HEK293 (cell line): ENCODE measurements around the gene PRSS53.

Experiments used
- GFI1B ChIP-seq: fragments of 450-650 bp; formaldehyde crosslinking; IDR thresholded peaks from 2 replicates; pipeline ENCODE4 v1.5.1; 2016; ENCODE audit warnings: missing biosample characterization, missing genetic modification characterization
- HOXD13 ChIP-seq: sonication (generic); formaldehyde crosslinking; IDR thresholded peaks from 2 replicates; pipeline ENCODE4 v1.8.0; 2022; ENCODE audit warnings: missing genetic modification reagents, borderline replicate concordance
- SCRT2 ChIP-seq: fragments of 450-650 bp; formaldehyde crosslinking; IDR thresholded peaks from 2 replicates; pipeline ENCODE4 v1.5.1; 2016; ENCODE audit warnings: missing biosample characterization, missing genetic modification characterization
- SP7 ChIP-seq: fragments of 450-650 bp; formaldehyde crosslinking; IDR thresholded peaks from 2 replicates; pipeline ENCODE4 v1.5.1; 2016; ENCODE audit warnings: missing biosample characterization, missing genetic modification characterization
- ZFP3 ChIP-seq: fragments of 450-650 bp; formaldehyde crosslinking; IDR thresholded peaks from 2 replicates; pipeline ENCODE4 v1.5.1; 2016; ENCODE audit warnings: low read depth, missing biosample characterization, missing genetic modification characterization
- ZIC2 ChIP-seq: fragments of 450-650 bp; formaldehyde crosslinking; IDR thresholded peaks from 2 replicates; pipeline ENCODE4 v1.5.1; 2016; ENCODE audit warnings: missing biosample characterization, missing genetic modification characterization
- ZNF114 ChIP-seq: fragments of 450-650 bp; formaldehyde crosslinking; IDR thresholded peaks from 2 replicates; pipeline ENCODE4 v1.5.0; 2017; ENCODE audit warnings: missing biosample characterization, missing genetic modification characterization
- ZNF174 ChIP-seq: fragments of 450-650 bp; formaldehyde crosslinking; IDR thresholded peaks from 2 replicates; pipeline ENCODE4 v1.5.0; 2017; ENCODE audit warnings: missing biosample characterization, mild to moderate bottlenecking, missing genetic modification characterization
- ZNF24 ChIP-seq: fragments of 450-650 bp; formaldehyde crosslinking; IDR thresholded peaks from 2 replicates; pipeline ENCODE4 v1.5.1; 2016; ENCODE audit warnings: missing biosample characterization, missing genetic modification characterization
- ZNF302 ChIP-seq: fragments of 450-650 bp; formaldehyde crosslinking; IDR thresholded peaks from 2 replicates; pipeline ENCODE4 v1.5.1; 2016; ENCODE audit warnings: missing biosample characterization, missing genetic modification characterization, low read depth
- ZNF341 ChIP-seq: fragments of 450-650 bp; formaldehyde crosslinking; IDR thresholded peaks from 2 replicates; pipeline ENCODE4; 2016; ENCODE audit warnings: low read depth, missing biosample characterization, missing genetic modification characterization
- ZNF350 ChIP-seq: fragments of 450-650 bp; formaldehyde crosslinking; IDR thresholded peaks from 2 replicates; pipeline ENCODE4 v1.5.0; 2017; ENCODE audit warnings: missing biosample characterization, mild to moderate bottlenecking, missing genetic modification characterization
- ZNF404 ChIP-seq: fragments of 450-650 bp; formaldehyde crosslinking; IDR thresholded peaks from 2 replicates; pipeline ENCODE4 v1.5.1; 2017; ENCODE audit warnings: missing biosample characterization, missing genetic modification characterization
- ZNF433 ChIP-seq: fragments of 450-650 bp; formaldehyde crosslinking; IDR thresholded peaks from 2 replicates; pipeline ENCODE4 v1.5.1; 2016; ENCODE audit warnings: missing biosample characterization, missing genetic modification characterization, low read depth
- ZNF473 ChIP-seq: fragments of 450-650 bp; formaldehyde crosslinking; IDR thresholded peaks from 2 replicates; pipeline ENCODE4 v1.5.1; 2017; ENCODE audit warnings: missing biosample characterization, missing genetic modification characterization
- ZNF544 ChIP-seq: fragments of 450-650 bp; formaldehyde crosslinking; IDR thresholded peaks from 2 replicates; pipeline ENCODE4 v1.5.0; 2017; ENCODE audit warnings: missing biosample characterization, missing genetic modification characterization
- ZNF623 ChIP-seq: fragments of 450-650 bp; formaldehyde crosslinking; IDR thresholded peaks from 2 replicates; pipeline ENCODE4 v1.5.1; 2016; ENCODE audit warnings: missing biosample characterization, missing genetic modification characterization
- ZNF654 ChIP-seq: fragments of 450-650 bp; formaldehyde crosslinking; IDR thresholded peaks from 2 replicates; pipeline ENCODE4 v1.5.1; 2016; ENCODE audit warnings: low read depth, missing biosample characterization, missing genetic modification characterization
- TF ChIP-seq, protein P1 (sequence below): fragments of 450-650 bp; formaldehyde crosslinking; IDR thresholded peaks from 2 replicates; pipeline ENCODE4 v1.5.1; 2016; ENCODE audit warnings: missing biosample characterization, missing genetic modification characterization, borderline replicate concordance
- TF ChIP-seq, protein P2 (sequence below): fragments of 450-650 bp; formaldehyde crosslinking; IDR thresholded peaks from 2 replicates; pipeline ENCODE4 v1.5.0; 2017; ENCODE audit warnings: missing biosample characterization, missing genetic modification characterization, borderline replicate concordance
- TF ChIP-seq, protein P3 (sequence below): fragments of 450-650 bp; formaldehyde crosslinking; IDR thresholded peaks from 2 replicates; pipeline ENCODE4 v1.5.1; 2016; ENCODE audit warnings: missing biosample characterization, missing genetic modification characterization
- TF ChIP-seq, protein P4 (sequence below): fragments of 450-650 bp; formaldehyde crosslinking; IDR thresholded peaks from 2 replicates; pipeline ENCODE4 v1.5.1; 2016; ENCODE audit warnings: missing biosample characterization, missing genetic modification characterization
- TF ChIP-seq, protein P5 (sequence below): fragments of 450-650 bp; formaldehyde crosslinking; IDR thresholded peaks from 2 replicates; pipeline ENCODE4 v1.5.1; 2016; ENCODE audit warnings: missing biosample characterization, missing genetic modification characterization, borderline replicate concordance
- TF ChIP-seq, protein P6 (sequence below): fragments of 450-650 bp; formaldehyde crosslinking; IDR thresholded peaks from 2 replicates; pipeline ENCODE4 v1.5.1; 2016; ENCODE audit warnings: missing biosample characterization, missing genetic modification characterization
- TF ChIP-seq, protein P7 (sequence below): fragments of 450-650 bp; formaldehyde crosslinking; IDR thresholded peaks from 2 replicates; pipeline ENCODE4 v1.5.1; 2016; ENCODE audit warnings: missing biosample characterization, missing genetic modification characterization
- TF ChIP-seq, protein P8 (sequence below): fragments of 450-650 bp; formaldehyde crosslinking; IDR thresholded peaks from 2 replicates; pipeline ENCODE4 v1.5.1; 2017; ENCODE audit warnings: missing biosample characterization, missing genetic modification characterization

PRSS53 gene

DNA sequence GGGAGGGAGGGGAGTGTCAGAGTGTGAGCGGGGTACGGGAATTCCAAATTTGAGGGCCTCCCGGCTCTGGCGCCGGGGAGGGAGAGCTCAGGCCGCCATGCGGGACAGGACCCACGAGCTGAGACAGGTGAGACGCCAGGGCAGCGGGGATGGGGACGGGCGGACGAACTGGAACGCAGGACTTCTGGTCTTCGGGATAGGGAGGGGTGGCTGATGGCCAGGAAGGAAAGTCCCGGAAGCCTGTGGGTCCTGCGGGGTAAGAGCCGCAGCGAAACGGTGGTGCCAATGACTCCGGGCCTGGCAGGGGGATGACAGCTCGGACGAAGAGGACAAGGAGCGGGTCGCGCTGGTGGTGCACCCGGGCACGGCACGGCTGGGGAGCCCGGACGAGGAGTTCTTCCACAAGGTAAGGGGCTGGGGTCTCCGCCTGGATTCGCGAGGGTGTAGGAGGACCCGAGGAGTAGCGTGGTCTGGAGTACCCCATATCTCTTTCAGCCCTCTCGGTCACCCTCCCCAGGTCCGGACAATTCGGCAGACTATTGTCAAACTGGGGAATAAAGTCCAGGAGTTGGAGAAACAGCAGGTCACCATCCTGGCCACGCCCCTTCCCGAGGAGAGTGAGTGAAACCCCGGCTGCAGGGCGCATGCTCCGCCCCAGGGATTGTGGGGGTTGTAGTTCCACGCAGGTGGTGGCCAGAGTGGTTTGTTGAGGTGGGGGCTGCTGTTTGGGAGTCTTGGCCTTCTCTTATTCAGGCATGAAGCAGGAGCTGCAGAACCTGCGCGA lies 54.8 kb downstream of the PRSS53 start (continued):
- no peak for TF ChIP-seq ZIC2 (tag by site-specific recombination)
- TF ChIP-seq SCRT2 (tag by site-specific recombination), result peak; percentile 16; the same call in 1 of the 2 replicates
- TF ChIP-seq, protein P1, sequence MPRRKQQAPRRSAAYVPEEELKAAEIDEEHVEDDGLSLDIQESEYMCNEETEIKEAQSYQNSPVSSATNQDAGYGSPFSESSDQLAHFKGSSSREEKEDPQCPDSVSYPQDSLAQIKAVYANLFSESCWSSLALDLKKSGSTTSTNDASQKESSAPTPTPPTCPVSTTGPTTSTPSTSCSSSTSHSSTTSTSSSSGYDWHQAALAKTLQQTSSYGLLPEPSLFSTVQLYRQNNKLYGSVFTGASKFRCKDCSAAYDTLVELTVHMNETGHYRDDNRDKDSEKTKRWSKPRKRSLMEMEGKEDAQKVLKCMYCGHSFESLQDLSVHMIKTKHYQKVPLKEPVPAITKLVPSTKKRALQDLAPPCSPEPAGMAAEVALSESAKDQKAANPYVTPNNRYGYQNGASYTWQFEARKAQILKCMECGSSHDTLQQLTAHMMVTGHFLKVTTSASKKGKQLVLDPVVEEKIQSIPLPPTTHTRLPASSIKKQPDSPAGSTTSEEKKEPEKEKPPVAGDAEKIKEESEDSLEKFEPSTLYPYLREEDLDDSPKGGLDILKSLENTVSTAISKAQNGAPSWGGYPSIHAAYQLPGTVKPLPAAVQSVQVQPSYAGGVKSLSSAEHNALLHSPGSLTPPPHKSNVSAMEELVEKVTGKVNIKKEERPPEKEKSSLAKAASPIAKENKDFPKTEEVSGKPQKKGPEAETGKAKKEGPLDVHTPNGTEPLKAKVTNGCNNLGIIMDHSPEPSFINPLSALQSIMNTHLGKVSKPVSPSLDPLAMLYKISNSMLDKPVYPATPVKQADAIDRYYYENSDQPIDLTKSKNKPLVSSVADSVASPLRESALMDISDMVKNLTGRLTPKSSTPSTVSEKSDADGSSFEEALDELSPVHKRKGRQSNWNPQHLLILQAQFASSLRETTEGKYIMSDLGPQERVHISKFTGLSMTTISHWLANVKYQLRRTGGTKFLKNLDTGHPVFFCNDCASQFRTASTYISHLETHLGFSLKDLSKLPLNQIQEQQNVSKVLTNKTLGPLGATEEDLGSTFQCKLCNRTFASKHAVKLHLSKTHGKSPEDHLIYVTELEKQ (tag by site-specific recombination), result no peak
- TF ChIP-seq, protein P2, sequence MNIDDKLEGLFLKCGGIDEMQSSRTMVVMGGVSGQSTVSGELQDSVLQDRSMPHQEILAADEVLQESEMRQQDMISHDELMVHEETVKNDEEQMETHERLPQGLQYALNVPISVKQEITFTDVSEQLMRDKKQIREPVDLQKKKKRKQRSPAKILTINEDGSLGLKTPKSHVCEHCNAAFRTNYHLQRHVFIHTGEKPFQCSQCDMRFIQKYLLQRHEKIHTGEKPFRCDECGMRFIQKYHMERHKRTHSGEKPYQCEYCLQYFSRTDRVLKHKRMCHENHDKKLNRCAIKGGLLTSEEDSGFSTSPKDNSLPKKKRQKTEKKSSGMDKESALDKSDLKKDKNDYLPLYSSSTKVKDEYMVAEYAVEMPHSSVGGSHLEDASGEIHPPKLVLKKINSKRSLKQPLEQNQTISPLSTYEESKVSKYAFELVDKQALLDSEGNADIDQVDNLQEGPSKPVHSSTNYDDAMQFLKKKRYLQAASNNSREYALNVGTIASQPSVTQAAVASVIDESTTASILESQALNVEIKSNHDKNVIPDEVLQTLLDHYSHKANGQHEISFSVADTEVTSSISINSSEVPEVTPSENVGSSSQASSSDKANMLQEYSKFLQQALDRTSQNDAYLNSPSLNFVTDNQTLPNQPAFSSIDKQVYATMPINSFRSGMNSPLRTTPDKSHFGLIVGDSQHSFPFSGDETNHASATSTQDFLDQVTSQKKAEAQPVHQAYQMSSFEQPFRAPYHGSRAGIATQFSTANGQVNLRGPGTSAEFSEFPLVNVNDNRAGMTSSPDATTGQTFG (tag by site-specific recombination), result no peak
- TF ChIP-seq SP7 (tag by site-specific recombination), result peak; percentile 58; the same call in 1 of the 2 replicates
- no peak for TF ChIP-seq ZNF302 (tag by site-specific recombination)
- TF ChIP-seq, protein P3, sequence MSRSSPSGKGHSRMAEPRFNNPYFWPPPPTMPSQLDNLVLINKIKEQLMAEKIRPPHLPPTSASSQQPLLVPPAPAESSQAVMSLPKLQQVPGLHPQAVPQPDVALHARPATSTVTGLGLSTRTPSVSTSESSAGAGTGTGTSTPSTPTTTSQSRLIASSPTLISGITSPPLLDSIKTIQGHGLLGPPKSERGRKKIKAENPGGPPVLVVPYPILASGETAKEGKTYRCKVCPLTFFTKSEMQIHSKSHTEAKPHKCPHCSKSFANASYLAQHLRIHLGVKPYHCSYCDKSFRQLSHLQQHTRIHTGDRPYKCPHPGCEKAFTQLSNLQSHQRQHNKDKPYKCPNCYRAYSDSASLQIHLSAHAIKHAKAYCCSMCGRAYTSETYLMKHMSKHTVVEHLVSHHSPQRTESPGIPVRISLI (tag by site-specific recombination), result no peak
- TF ChIP-seq HOXD13 (CRISPR knock-in tag), result no peak
- TF ChIP-seq ZNF433 (tag by site-specific recombination), result no peak
- TF ChIP-seq ZNF623 (tag by site-specific recombination), result 0 out of 2 replicates have a peak, but pooled peaks have one; percentile 11
- TF ChIP-seq, protein P4, sequence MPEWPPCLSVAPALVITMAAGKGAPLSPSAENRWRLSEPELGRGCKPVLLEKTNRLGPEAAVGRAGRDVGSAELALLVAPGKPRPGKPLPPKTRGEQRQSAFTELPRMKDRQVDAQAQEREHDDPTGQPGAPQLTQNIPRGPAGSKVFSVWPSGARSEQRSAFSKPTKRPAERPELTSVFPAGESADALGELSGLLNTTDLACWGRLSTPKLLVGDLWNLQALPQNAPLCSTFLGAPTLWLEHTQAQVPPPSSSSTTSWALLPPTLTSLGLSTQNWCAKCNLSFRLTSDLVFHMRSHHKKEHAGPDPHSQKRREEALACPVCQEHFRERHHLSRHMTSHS (tag by site-specific recombination), result no peak
- TF ChIP-seq ZNF654 (tag by site-specific recombination), result no peak
- TF ChIP-seq, protein P5, sequence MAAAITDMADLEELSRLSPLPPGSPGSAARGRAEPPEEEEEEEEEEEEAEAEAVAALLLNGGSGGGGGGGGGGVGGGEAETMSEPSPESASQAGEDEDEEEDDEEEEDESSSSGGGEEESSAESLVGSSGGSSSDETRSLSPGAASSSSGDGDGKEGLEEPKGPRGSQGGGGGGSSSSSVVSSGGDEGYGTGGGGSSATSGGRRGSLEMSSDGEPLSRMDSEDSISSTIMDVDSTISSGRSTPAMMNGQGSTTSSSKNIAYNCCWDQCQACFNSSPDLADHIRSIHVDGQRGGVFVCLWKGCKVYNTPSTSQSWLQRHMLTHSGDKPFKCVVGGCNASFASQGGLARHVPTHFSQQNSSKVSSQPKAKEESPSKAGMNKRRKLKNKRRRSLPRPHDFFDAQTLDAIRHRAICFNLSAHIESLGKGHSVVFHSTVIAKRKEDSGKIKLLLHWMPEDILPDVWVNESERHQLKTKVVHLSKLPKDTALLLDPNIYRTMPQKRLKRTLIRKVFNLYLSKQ (tag by site-specific recombination), result no peak
- TF ChIP-seq, protein P6, sequence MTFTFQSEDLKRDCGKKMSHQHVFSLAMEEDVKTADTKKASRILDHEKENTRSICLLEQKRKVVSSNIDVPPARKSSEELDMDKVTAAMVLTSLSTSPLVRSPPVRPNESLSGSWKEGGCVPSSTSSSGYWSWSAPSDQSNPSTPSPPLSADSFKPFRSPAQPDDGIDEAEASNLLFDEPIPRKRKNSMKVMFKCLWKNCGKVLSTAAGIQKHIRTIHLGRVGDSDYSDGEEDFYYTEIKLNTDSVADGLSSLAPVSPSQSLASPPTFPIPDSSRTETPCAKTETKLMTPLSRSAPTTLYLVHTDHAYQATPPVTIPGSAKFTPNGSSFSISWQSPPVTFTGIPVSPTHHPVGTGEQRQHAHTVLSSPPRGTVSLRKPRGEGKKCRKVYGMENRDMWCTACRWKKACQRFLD (tag by site-specific recombination), result no peak
- TF ChIP-seq ZNF544 (tag by site-specific recombination), result no peak
- TF ChIP-seq ZNF24 (tag by site-specific recombination), result no peak
- TF ChIP-seq ZNF114 (tag by site-specific recombination), result no peak
- TF ChIP-seq, protein P7, sequence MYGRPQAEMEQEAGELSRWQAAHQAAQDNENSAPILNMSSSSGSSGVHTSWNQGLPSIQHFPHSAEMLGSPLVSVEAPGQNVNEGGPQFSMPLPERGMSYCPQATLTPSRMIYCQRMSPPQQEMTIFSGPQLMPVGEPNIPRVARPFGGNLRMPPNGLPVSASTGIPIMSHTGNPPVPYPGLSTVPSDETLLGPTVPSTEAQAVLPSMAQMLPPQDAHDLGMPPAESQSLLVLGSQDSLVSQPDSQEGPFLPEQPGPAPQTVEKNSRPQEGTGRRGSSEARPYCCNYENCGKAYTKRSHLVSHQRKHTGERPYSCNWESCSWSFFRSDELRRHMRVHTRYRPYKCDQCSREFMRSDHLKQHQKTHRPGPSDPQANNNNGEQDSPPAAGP, result no peak; the same call in 1 of the 2 replicates
- no peak for TF ChIP-seq ZFP3 (tag by site-specific recombination)
- TF ChIP-seq ZNF174 (tag by site-specific recombination), result no peak
- TF ChIP-seq ZNF341 (tag by site-specific recombination), result peak; percentile 94
- TF ChIP-seq, protein P8, sequence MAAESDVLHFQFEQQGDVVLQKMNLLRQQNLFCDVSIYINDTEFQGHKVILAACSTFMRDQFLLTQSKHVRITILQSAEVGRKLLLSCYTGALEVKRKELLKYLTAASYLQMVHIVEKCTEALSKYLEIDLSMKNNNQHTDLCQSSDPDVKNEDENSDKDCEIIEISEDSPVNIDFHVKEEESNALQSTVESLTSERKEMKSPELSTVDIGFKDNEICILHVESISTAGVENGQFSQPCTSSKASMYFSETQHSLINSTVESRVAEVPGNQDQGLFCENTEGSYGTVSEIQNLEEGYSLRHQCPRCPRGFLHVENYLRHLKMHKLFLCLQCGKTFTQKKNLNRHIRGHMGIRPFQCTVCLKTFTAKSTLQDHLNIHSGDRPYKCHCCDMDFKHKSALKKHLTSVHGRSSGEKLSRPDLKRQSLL (tag by site-specific recombination), result peak; percentile 64; the same call in 1 of the 2 replicates
- TF ChIP-seq GFI1B (tag by site-specific recombination), result no peak
- no peak for TF ChIP-seq ZNF404 (tag by site-specific recombination)
- TF ChIP-seq ZNF473, result no peak
- TF ChIP-seq ZNF350 (tag by site-specific recombination), result no peak
